Lower leg skin (tissue), 4 donors: ENCODE results near the gene ITIH3. TPM values are rescaled to one million over a fixed set of nuclear protein-coding genes. Genes with fewer than 3 reads are reported as not detected.

Source experiments
- DNase-seq, 2 donors: peaks; one replicate each; pipeline ENCODE4 v3.0.0-alpha.2; 2019; ENCODE audit warnings: low spot score in 2 of 2
- H3K4me3 ChIP-seq: fragments of 200-600 bp; sonication (generic); 2 replicates; pipeline ENCODE4 v1.5.1; 2017; ENCODE audit warnings: mild to moderate bottlenecking, low read depth; ENCODE audit not compliant: poor library complexity, severe bottlenecking
- CTCF ChIP-seq, 3 donors: fragments of 450-650 bp; IDR thresholded peaks; one replicate each; pipeline ENCODE4 v1.5.1; 2016; ENCODE audit warnings: antibody characterized with exemption in 3 of 3, mild to moderate bottlenecking in 3 of 3, moderate library complexity in 2 of 3
- POLR2A ChIP-seq, 2 donors: fragments of 450-650 bp; IDR thresholded peaks; one replicate each; pipeline ENCODE4 v1.6.1; 2016 to 2017; ENCODE audit warnings: antibody characterized with exemption in 2 of 2, mild to moderate bottlenecking in 1 of 2, moderate library complexity in 1 of 2
- WGBS, 2 donors: methylation state at CpG; one replicate each; pipeline ENCODE4 v1.1.5; 2018; 5-methylcytosine and 5-hydroxymethylcytosine counted together
- intact Hi-C: fragments of 100-400 bp; cut with DNase I; formaldehyde crosslinking; loops from one replicate; pipeline ENCODE4 v1.15.0; 2023; ENCODE audit warnings: low total_unique reads
- total RNA-seq, 4 donors: library from RNA; depleted of rRNA; stranded (reverse); fragments of >200 nt; gene quantifications; one replicate each; pipeline ENCODE4 v1.1.0, GENCODE V29; 2016

Gene ITIH3
- total RNA-seq, 4 donors from 2014 or later: 0.17 to 19.3 (median 0.97) TPM

GRCh38 chr3:52836471-52836845, 41.9 kb downstream of the ITIH3 start:
- intact Hi-C loops: no loop called here
- TF ChIP-seq POLR2A (IDR thresholded peaks at IDR 0.05) (no peak), CTCF (IDR thresholded peaks at IDR 0.05) (no peak)
- no peak overlapping the region for H3K4me3 ChIP-seq
- WGBS, 2 donors: 85 to 94% methylated on average over 5 of the region's 5 CpGs
- no peak for DNase-seq

GRCh38 chr3:52836986-52837385, 42.4 kb downstream of the ITIH3 start:
- no peak for TF ChIP-seq CTCF (IDR thresholded peaks at IDR 0.05)
- no peak for TF ChIP-seq POLR2A (IDR thresholded peaks at IDR 0.05)
- WGBS, 2 donors: 82 to 86% methylated on average over 4 of the region's 4 CpGs
- H3K4me3 ChIP-seq: no peak overlapping the region
- intact Hi-C loops: no loop called here
- DNase-seq: no peak

- no peak overlapping the region for H3K4me3 ChIP-seq
- intact Hi-C loops: no loop called here
- no peak for DNase-seq
- 93 to 94% methylated on average over 8 of the region's 8 CpGs for WGBS, 2 donors
- TF ChIP-seq CTCF (IDR thresholded peaks at IDR 0.05): no peak
- TF ChIP-seq POLR2A (IDR thresholded peaks at IDR 0.05): no peak
Measured at GRCh38 chr3:52838561-52839267, 44.1 kb downstream of the ITIH3 start.

- no peak for DNase-seq
- intact Hi-C loops: no loop called here
- WGBS, 2 donors: 66 to 86% methylated on average over 2 of the region's 2 CpGs
- TF ChIP-seq CTCF (IDR thresholded peaks at IDR 0.05) (no peak), POLR2A (IDR thresholded peaks at IDR 0.05) (no peak)
- no peak overlapping the region for H3K4me3 ChIP-seq
Measured at GRCh38 chr3:52839268-52839575, 44.6 kb downstream of the ITIH3 start.

- 89 to 90% methylated on average over 23 of the region's 23 CpGs for WGBS, 2 donors
- no peak for TF ChIP-seq CTCF (IDR thresholded peaks at IDR 0.05)
- TF ChIP-seq POLR2A (IDR thresholded peaks at IDR 0.05): no peak
- DNase-seq: no peak
- H3K4me3 ChIP-seq: no peak overlapping the region
- intact Hi-C loops: no loop called here
Measured at GRCh38 chr3:52839892-52840545, 45.4 kb downstream of the ITIH3 start.
